Endothelial cell of hepatic sinusoid (primary cell): Measurements from ENCODE around the gene ALDH18A1.
"Not testable (repeated sequence)": the region's sequence is repeated elsewhere in the genome, so short reads cannot be mapped to it uniquely, and the experiment has no call there.

Source experiments
- in situ Hi-C: cut with HindIII; loops from 2 replicates; pipeline ENCODE4 v1.10.0; 2017; ENCODE audit warnings: low sequenced_read_pairs

The ALDH18A1 gene

DNA sequence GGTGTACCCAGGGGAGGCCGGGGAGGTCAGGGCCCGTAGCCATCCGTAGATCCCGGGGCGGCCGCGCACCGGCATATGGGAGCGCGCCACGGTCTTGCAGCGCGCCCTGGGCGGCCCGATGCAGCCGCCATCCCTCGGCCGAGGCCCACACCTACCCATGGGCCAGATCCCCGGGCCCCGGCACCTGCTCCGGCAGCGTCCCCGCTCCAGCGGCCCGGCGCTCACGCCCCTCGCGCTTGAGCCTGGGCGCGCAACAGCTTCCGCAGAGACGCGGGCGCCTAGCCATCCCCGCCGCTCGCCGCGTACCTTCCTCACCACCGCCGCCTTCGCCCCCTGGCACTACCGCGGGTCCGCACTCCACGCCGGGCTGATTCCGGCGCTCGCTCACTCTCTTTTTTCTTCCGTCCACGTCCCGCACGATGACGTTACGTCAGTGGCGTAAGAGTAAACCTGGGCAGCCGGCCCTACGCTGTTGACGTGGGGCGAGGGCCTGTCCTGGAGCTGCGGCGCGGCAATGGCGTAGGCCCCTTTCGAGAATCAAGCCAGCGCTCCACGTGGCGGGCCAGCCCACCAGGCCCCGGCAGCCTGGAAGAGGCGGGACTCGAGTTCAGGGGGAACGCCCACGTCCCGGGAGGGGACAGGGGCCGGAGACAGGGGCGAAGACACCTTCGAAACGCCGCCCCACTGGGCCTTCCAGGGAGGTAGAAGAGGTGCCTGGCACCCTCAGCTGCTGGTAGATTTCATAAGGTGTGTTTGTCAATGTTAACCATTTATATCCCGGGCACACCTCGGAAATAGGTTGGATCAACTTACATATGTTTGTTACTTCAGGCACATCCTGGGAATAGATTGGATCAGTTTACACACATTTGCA, at the start of gene ALDH18A1:
Gene ALDH18A1, minus strand, starts transcription at position 421 of the 874 bp plus-strand sequence. CDS start 3,334 bp downstream, outside the sequence.
- in situ Hi-C loops = no loop called here

DNA sequence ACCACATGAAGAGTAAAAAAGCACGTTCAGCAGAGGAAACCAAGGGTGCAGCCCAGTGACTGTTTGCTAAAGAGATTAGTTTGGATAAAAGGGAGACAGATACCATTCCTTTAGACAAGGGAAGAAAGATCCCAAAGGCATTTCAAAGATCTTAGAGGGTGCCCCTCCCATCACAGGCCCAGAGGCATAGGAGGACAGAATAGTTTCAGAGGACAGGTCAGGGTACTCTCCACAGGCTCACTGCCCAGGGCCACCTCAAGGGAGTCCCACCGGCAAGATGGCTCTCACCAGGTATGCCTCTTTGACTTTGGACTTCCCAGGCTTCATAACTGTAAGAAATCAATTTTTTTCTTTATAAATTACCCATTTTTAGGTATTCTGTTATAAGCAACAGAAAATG, 41.9 kb upstream of the ALDH18A1 start:
- in situ Hi-C loops = no loop called here

DNA sequence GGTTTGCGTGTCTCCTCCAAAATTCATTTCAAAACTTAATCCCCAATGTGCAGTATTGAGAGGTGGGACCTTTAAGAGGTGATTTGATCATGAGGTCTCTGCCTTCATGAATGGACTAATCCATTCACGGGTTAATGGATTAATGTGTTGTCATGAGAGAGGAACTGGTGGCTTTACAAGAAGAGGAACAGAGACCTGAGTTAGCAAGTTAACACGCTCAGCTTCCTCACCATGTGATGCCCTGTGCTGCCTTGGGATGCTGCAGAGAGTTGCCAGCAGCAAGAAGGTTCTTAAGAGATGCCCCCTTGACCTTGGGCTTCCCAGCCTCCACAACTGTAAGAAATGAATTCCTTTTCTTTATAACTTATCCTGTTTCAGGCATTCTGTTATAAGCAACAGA, 40.9 kb upstream of the ALDH18A1 start:
- in situ Hi-C loops = no loop called here

DNA sequence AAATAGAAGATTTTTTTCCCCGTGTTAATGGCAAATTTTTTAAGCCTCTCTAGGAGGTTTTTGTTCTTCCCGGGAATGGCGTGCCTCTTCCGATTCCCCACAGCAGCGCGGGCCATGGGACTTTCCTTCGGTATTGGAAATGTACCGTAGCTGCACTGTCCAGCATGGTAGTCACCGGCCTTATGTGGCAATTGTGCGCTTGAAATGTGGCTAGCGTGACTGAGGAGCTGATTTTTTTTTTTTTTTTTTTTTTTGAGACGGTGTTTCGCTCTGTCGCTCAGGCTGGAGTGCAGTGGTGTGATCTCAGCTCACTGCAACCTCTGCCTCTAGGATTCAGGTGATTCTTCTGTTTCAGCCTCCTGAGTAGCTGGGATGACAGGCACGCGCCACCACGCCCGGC, 38.2 kb upstream of the ALDH18A1 start:
- in situ Hi-C loops = no loop called here

DNA sequence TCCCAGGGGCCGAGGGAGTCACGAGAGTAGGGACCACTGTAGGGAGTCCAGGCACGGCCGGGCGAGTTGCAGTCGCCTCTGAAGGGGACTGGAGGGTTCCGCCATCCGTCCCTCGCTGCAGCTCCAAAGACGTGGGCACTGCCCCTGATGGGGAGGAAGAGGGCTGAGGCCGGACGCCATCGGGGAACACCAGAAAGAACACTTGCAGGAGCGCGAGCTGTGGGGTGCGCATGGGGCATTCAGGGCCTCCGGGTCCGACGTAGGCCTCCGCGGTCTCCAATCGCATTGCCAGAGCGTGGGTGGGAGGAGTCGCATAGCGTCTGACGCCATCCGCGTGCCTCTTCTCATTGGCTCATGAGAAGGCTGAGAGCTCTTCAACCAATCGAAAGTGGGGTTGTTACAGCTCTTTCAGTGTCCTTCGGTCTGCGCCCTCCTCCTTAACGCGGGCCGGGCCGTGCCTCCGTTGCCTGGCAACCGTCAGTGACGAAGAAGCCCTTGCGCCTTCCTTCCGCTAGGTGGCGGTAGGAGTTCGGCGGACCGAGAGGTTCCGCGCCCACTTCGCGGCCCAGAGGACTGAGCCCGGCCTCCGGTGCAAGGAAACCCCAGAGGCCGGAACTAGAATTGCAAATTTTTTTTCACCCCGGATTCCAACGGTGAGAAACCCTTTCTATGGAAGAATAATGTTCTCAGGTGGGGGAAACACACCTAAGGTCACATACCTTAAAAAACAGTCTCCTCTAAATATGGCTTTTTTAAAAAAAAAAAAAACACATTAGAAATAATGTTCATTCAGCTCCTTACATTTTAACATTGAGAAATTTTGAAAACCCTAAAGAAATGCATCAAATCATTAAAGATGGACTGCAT, 37.4 kb upstream of the ALDH18A1 start, which contains the start of gene TCTN3:
Gene TCTN3, minus strand, starts transcription at position 260 of the 867 bp plus-strand sequence. Its CDS starts 28 bp downstream, at position 232.
- in situ Hi-C loops = no loop called here

DNA sequence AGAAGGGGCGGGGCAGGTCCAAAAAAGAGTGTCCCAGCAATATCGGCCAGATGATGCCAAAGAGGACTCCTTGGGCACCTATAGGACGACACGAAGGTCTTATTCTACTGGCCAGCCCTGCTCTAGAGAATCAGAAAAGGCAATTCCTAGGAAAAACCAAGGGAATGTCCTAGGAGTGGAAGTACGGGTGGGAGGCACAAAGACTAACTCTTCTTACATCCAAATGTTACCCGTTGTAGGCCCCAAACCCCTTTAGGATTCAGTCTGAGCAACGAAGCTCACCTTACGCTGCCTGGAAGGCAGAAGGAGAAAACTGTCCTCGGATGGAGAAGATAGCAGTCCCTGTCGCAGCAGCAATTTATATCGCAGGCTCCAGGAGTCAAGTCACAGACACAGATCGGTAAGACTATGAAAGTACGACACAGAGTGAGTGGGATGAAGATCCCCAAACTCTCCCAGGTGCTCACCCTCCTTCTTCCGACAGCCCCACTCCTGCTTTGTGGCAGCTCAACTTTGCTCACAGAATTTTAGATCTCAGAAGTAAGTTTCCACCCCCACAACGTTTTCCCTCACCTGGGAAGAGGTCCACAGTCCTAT, 36.7 kb upstream of the ALDH18A1 start:
- in situ Hi-C loops = no loop called here

DNA sequence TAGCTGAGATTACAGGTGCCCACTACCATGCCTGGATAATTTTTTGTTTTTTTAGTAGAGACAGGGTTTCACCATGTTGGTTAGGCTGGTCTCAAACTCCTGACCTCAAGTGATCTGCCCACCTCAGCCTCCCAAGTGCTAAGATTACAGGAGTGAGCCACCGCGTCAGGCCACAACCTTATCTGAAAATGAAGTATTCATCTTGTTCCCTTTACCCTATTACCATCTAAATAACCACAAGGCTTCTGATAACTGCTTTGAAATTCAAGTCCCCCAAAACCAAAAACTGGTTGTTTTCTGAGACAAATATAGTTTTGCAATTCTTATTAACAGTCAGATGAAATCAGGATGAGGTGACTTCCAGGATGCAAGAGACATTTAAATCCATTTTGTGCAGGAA, 34.8 kb upstream of the ALDH18A1 start:
- in situ Hi-C loops = no loop called here

DNA sequence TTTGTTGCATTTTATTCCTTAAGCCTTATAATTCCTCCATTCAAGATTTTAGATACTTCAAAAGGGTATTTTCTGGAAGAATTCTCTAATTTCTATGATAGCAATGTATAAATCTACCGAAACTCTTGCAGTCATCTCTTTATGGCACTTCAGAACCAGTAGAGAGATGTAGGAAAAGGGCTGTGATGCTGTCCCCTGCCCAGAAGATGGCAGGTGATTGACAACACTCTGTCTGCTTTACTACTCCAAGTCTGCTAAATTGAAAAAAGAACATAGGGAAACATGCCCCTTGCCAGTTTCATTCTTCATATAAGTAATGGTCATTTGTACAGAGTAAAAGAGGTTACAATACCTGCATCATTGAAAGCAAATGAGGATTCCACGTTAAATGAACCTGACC, 32.1 kb upstream of the ALDH18A1 start:
- in situ Hi-C loops = no loop called here

DNA sequence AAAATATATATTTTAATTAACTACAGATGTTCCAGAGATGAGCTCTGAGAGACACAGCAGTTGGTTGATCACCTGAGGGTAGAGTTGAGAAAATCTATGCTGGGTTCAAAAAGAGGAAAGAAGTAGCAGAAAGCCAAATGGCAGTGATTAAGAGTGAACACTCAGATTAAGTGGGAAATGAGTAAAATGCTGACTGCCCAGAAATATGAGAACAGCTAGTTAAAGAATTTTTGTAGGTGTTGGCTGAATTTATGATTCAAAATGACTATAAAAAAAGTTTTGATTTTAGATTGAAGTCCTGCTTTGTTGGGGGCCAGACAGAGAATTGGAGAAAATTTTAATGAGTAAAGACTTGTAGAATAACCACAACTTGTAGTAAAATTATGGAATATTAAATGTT, 27.5 kb upstream of the ALDH18A1 start:
- in situ Hi-C loops = no loop called here

DNA sequence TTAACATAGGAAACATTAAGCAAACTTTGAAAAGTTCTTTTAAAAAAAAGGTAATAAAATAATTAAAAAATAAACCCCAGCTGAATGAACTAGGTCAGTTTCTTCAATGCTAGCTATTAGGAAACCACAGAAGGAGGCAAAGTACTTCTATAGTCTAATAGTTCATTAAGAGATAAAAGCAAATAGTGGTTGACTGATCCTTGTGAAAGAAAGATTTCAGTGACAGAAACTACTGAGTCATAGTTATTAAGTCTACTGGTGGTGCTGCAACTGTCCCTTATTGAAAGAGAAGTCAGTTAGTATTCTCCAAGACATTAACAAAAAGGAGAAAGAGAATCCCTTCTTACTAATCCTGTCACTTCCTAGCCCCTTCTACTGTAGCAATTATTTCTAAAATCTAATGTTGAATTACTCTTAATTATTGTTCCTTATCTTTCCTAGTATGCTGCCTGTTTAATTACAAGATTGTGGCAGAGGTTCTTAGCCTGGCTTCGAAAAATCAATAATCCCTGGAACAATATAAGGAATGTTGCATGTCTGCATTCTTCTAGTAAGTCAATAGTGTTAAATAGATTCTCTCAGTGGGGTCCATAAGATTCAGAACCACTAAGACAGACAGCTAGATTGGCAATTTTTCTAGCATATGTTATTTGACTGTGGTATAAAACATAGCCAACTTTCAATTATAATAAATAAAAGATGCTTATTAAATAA, 19.0 kb upstream of the ALDH18A1 start:
- in situ Hi-C loops = no loop called here

DNA sequence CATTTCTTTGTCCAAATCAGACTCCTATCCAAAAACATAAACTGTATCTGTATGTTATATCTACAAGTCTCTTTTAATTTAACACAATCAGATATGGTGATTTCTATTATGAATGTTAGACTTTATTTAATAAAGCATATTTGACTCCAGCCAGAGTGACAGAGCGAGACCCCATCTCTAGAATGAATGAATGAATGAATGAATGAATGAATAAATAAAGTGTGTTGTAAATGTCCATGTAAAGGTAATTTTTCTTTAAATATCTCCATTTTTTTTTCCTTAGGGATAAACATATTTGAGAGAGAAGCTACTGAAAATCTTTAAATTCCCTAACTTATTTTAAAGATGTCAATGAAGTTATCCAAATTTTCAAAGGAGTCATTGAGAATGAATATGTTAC, 18.1 kb upstream of the ALDH18A1 start:
- in situ Hi-C loops = no loop called here

DNA sequence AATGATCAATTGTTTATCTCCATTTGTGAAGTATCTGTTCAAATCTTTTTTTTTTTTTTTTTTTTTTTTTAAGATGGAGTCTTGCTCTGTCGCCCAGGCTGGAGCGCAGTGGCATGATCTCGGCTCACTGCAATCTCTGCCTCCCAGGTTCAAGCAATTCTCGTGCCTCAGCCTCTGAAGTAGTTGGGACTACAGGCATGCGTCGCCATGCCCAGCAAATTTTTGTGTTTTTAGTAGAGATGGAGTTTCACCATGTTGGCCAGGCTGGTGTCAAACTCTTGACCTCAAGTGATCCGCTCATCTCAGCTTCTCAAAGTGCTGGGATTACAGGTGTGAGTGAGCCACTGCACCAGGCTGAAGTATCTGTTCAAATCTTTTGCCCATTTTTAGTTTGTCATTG, 16.1 kb upstream of the ALDH18A1 start:
- in situ Hi-C loops = not testable (repeated sequence)

DNA sequence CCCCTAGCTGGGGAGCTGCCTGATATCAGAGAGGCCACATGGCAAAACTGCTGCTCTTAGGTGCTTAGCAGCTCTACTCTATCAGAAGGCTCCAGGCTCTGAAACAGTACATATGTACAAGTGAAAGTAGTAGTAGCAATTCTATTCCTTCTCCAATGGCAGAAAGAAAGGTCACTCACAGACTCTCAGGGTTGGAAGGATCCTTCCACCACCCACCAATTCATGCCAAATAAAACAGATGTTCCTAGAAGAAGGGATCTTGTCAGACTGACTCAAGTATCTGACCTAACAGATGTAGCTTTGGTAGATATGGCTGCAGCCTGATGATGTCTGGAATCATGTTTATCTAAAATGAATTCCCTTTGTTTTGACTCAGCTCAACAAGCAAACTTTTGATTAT, 8.0 kb upstream of the ALDH18A1 start:
- in situ Hi-C loops = no loop called here

DNA sequence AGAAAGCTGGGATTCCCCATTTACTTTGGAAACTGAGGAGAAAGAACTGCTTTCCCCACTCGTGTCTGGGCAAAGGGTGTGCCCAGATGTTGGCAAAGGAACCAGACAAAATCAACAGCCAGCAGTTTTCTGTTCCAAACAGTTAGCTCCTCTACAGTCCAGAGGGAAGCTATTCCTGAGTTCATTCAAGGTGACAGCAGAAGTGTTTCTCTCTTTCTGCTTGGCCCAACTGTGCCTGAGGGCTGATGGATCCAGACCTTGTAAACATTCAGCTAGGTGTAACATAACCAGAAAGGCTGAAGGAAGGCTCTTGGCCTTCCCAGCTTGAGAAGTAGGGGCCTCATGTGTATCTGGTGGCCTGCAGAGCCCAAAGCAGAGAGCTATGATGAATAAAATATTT, 7.0 kb upstream of the ALDH18A1 start:
- in situ Hi-C loops = no loop called here

DNA sequence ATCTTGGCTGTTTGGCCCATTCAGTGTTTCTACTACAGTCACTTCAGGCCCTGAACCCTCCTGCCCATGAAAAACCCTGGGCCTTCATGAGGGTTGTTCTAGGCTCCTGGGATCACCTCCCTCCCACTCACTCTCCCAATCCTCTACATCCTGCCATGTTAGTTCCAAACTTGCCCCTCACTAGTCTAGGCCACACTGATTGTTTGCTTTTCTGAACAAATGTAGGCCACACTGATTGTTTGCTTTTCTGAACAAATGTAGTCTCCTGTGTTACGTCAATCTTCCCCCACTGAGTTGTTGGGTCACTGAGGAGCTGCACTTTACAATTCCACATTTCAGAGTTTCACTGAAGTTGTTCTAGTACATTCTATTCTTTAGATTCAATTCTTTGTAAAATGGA, 5.3 kb upstream of the ALDH18A1 start:
- in situ Hi-C loops = no loop called here

DNA sequence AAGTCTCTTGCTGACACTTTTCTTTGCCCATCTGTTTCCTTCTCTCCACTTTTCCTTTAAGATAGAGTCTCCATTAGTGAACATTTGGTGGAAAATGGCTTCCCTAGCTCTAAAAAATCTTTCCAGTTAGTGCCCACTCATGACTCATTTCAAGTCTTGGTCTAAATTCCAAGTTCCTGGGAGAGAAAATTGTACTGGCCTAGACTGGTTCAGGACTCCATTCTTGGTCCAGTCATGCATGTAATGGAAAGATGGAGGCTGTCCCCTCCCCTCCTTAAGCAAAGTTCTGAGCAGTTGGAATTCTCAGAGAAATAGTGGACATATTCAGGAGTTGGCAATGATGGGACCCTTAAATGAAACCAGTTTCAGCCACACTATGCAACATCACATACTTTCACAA, 3.8 kb upstream of the ALDH18A1 start:
- in situ Hi-C loops = no loop called here

DNA sequence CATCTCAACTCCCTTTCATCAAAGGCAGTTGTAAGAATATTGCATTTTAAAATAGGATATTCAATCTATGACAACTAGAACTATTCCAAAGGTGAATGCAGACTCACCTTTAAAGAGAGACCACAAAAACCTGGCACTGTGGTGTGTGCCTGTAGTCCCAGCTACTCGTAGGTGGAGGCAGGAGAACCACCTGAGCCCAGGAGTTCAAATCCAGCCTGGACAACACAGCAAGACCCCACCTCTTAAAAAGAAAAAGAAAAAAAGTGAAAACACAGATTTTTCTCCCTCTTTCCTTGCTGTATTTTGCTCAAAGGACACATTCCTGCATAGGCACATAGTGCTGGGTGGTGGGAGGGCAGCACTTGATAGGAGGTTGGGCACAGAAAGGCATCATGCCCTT, 739 bp upstream of the ALDH18A1 start:
- in situ Hi-C loops = no loop called here

DNA sequence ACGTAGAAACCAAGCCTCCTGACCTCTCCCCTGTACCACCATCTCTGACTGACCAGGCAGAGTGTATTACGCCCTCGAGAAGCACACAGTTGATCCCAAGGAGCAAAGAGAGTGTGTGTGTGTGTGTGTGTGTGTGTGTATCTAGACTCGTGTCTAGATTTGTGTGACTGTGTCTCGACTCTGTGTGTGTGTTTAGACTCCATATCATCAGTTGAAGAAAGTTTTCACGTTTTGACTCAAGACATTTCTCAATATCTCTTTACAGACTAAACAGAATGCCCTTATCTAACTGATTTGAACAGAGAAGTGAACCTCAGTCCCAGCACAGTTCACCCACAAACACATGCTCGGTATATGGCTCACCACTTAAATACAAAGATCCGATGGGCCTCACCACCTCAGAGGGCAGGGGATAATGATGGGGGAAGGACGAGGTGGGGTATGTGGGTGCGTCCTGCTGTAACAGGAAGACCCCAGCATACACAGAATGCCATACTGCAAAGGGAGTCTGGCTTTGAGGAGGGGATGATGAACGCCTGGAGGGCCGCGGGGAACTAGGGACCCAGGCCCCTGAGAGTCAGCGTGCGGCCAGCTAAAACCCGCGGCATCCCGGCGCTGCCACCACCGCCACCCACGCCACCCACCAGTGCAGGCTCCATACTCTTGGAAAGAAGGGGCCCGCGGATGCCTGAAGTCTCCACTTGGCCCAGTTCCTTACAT, 780 bp downstream of the ALDH18A1 start:
- in situ Hi-C loops = no loop called here

DNA sequence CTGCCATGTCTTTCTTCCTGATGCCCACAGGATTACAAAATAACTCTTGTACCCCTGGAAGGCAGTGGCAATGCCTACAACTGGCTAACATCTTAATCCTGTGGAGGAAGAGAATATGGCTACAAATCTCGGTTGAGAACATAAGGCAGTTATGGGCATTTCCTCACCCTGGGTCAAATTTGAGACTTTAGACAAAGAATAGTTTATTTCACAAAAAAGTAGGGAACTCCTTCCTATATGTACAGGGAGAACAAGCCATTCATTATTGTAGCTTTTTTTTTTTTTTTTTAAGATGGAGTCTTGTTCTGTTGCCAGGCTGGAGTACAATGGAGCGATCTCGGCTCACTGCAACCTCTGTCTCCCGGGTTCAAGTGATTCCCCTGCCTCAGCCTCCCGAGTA, 2.6 kb downstream of the ALDH18A1 start:
- in situ Hi-C loops = no loop called here
